ENCODE results near the gene SCGB1C1.
A peak's percentile ranks its signal among the peaks of the same experiment; 100 is the strongest.
"Not testable (repeated sequence)": the region's sequence is repeated elsewhere in the genome, so short reads cannot be mapped to it uniquely, and the experiment has no call there.

Gene SCGB1C1

DNA sequence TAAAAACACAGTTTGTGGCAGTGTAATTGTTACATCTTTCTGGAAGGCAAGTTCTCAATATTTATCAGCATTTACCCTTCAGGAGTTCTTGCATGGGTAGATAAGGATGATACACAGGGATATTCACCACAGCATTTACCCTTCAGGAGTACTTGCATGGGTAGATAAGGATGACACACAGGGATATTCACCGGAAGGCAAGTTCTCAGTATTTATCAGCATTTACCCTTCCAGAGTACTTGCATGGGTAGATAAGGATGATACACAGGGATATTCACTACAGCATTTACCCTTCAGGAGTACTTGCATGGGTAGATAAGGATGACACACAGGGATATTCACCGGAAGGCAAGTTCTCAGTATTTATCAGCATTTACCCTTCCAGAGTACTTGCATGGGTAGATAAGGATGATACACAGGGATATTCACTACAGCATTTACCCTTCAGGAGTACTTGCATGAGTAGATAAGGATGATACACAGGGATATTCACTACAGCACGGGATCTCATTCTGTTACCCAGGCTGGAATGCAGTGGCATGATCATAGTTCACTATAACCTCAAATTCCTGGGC is 27.9 kb downstream of the SCGB1C1 start:
- DNase-seq: not testable (repeated sequence)

DNA sequence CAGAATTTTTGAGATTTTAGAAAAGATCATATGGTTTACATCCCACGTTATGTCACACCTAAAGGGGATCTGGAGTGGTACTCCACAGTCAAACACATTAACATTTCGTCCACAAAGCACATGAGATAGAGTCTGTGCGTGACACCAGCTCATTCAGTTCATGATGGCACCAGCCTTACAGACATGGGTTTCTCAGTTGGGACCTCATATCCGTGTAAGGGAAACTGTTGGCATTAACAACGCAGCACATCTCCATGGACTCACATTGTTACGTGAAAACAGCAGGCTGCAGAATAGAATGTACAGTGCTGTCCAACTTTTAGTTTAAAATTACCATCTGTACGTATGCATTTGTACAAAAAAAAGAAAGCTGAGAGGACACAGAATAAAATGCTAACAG is 28.7 kb downstream of the SCGB1C1 start:
- DNase-seq: no peak

DNA sequence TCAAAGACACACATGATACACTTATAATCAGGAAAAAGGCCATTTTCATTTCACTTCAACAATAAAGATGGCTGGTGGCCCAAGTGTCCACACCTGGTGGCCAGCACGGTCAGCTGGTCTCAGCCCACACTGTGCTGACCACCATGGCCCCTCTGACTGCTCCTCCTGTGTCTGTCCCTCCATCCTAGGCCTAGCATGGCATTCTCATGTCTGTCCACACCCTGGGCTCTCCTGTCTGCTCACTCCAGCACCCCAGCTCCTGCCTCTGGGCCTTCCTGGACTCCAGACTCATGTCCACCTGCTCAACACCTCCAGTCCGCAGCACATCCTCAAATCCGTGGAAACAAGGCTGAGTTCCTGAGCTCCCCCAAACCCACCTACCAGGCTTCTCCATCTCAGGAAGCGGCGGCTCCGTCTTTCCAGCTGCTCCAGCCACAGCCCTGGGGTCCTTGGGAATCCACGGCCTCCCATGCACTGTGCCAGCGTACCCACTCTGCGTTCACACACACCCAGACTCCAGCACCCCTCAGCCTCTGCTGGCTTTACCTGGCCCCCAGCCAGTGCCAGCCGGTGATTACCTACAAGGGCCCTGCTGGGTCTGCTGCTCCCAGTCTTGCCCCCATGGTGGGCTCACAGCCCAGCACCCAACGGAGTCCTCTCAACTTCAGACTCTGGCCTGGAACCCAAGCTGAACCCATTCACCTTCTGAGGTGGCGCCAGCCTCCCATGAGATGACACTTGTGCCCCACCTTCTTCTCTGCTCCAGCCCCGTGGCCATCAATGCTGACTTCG is 29.3 kb downstream of the SCGB1C1 start:
- DNase-seq: no peak

GRCh38 chr11:223026-223789 is 30.3 kb downstream of the SCGB1C1 start:
- no peak for DNase-seq

- DNase-seq: no peak
Observed at GRCh38 chr11:223884-224283, 31.0 kb downstream of the SCGB1C1 start.

DNA sequence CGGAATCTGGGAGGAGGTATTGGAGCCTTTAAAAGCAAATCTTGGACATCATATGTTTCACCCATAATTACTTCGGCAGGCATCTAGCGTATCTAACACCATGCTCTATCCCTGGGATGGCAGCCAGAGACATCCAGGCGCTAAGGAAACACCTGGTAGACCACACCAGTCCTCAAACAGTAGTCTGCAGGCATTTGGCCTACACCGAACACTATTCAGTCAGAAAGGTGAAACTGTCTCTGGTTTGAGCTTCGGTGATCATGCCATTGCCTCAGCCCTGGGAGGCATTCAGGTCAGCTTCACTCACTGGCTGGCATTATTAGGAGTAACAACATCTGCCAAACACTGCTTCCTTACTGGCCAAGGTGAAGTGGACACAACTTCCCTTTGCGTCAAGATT is 31.5 kb downstream of the SCGB1C1 start:
- DNase-seq: no peak

DNA sequence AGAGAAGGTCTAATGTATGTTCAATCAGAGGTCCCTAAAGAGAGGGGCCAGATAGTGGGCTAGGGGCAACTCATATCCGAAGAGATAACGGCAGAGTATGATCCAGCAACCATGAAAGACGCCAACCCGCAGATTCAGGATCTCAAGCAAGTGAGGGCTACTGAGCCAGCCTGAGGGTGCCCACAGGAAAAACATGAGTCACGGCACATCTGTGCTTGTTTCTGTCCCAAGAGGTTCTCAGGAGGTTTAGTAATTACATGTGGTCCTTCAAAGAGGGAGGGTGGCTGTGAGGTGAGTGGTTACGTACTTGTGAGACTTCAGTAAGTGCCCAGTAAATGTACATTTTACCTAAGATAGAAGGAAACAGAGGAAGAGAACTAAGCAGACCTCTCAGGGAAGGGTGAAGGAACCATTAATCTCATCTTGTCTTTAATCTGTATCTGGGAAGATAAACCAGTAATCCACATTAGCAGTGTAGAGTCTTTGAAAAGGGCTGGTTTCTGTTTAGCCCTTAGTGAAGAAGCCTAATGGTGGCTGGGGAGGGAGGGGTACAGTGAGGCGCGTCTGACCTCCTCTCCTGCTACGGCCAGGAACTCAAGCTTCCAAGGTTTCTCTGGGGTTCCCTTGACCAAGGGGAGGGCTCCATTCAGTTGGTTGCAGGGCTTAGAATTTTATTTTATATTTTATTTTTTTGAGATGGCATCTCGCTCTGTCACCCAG is 33.0 kb downstream of the SCGB1C1 start:
- no peak for DNase-seq

GRCh38 chr11:227824-228379 is 35.0 kb downstream of the SCGB1C1 start:
- no peak for DNase-seq

- DNase-seq: no peak
Observed at GRCh38 chr11:230431-230830, 37.6 kb downstream of the SCGB1C1 start.

DNA sequence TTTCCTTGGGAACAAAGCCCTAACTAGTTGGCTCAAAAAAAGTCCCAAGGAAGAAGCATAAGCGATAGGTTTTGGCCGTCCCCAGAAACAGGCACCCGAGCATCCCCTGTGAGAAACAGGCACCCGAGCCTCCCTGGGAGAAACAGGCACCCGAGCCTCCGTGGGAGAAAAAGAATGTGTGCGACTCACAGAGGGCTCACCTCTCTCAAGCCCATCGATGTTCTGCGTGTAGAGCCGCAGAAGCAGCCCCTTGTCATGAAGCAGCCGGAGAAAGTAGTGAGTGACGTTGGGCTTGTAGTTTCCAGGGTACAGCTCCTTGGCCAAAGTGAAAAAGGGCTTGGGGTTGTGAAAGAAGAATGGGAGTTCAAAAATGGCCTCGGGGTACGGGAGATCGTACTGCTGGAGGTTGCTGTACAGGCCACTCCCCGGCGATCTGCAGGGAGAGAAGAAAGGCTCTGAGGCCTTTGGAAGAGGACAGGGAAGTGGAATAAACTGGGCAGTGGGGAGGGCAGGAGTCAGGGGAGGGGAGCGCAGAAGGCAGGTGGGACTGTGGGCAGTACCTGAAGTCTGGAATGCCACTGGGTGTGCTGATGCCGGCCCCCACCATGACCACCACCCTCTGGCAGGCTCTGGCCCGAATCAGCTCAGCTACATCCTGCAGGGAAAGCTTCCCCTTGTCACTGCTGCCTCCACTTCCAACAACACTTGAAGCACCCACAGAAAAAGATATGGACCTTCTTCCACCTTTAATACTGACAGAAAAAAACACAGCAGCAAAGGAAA is 40.1 kb downstream of the SCGB1C1 start:
- DNase-seq: no peak

DNA sequence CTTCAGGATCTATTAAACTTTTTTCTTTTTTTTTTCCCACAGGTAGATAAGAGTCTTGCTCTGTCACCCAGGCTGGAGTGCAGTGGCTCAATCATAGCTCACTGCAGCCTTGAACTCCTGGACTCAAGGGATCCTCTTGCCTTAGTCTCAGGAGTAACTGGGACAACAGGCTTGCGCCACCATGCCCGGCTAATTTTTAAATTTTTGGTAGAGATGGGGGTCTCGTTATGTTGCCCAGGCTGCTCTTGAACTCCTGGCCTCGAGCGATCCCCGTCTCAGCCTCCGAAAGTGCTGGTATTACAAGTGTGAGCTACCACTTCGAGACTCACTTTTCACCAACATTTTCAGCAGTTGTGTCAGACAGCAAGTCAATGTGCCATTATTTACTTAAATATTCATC is 42.3 kb downstream of the SCGB1C1 start:
- no peak for DNase-seq

DNA sequence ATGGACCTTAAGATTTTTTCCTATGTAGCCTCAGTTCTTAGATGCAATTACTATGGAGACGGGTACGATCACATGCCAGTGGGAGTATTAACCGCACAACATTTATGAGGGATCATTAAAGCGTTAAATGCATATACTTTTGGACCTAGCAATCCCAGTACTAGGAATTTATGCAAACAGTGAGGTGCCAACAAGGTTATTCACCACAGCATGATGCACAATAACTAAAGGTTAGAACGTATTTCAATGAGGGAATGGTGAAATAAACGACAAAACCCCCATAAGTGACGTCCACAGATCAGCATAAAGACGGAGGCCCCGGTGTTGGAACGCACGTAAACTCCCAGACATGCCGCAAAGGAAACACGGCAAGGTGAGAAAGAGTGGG is 42.7 kb downstream of the SCGB1C1 start:
- DNase-seq: no peak

DNA sequence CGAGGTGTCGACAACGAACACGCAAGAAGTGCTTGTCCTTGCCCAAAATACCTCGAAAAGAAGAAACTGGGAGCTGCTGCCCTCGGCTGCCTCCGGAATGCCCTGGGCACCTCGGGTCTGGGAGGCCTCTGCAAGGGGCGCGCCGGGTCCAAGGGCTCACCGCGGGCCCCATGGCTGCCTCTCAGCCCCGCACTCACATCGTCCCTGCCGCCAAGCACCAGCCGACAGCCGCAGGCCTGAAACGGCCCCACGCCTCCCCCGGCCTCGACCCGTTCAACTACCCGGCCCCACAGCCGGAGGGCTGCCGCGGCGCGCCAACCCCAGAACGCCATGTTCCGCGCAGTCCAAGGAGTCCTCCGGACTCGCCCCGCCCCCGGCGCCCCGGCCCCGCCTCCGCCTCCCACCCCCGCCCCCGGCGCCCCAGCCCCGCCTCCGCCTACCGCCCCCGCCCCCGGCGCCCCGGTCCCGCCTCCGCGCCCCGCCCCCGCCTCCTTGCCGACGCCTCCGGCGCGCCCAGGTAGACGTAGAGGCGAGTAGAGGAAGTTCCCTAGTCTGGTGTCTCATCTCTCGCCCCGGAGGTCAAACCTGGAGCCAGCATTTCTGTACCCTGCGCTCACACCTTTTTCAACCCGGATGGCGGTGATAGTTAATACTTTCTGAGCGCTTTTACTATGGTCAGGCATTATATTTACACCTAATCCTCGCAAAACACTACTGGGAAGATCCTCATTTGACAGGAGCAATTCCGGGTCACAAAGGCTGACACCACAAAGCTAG is 43.3 kb downstream of the SCGB1C1 start, which contains the start of gene SIRT3:
Gene SIRT3, minus strand, starts transcription at position 346 of the 777 bp plus-strand sequence. Its CDS starts 14 bp downstream, at position 332.
- DNase-seq: peak; percentile 84

DNA sequence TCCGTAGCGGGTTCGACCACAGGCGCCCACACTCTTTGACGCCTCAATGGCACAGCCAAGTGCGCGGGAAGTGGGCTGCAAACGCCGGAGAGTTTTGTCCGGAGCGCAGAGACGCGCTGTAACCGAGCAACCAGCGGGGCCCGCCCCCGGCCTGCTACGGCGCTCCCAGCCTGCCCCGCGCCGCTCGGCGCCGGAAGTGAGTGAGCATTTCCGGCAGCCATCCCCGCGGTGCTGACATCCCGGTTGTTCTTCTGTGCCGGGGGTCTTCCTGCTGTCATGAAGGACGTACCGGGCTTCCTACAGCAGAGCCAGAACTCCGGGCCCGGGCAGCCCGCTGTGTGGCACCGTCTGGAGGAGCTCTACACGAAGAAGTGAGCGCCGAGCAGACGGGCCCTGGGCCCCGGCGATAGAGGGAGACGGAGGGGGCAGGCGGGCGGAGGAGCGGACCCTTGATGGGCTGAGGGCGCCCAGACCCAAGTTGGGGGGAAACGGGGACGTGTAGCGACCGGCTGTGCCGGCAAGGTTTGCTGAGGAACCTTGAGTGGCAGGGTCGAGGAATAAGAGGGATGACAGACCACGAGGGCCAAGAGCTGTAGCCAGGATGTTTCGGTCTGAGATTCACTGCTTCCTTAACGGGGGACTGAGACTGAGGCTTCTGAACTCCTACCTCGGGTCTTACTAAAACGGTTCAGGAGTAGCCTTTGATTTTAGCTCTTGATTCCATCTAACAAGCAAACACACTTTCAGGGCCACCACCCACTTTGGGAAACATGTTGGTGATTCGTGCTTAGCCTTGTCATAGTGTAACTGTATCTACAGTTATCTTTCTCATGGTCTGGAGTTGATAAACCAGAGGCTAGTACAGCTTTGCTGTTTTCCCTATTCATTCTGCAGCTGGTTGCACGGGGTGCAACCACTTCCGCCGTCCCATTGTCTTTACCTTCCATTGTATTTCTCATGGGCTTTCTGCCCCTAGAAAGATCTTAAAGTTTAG is 44.2 kb downstream of the SCGB1C1 start, which contains the start of gene PSMD13:
Gene PSMD13, plus strand, starts transcription at position 203 of the 994 bp plus-strand sequence. Its CDS starts 74 bp downstream, at position 277.
- DNase-seq: peak; percentile 74

GRCh38 chr11:238346-238745 is 45.5 kb downstream of the SCGB1C1 start:
- not testable (repeated sequence) for DNase-seq

DNA sequence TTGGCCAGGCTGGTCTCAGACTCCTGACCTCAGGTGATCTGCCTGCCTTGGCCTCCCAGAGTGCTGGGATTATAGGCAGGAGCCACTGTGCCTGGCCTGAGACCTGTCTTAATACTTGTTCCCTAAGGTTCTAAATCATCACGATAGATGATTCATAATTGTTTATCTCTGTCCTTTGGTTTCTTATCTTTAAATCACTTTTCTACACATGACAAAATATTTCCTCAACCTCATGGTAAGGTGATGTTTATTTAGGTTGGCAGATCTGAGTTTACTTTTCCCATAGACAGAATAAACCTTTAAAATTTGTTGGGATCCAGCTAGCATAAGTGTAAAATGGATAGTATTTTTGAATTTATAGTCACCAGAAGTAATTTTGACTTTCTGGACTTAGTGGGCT is 47.4 kb downstream of the SCGB1C1 start:
- no peak for DNase-seq

- no peak for DNase-seq
Observed at GRCh38 chr11:241634-242033, 48.8 kb downstream of the SCGB1C1 start.
